WTC11 (cell line): ENCODE measurements around the gene PTBP2.

Experiments used
- CBFB ChIP-seq: sonication (generic); formaldehyde crosslinking; IDR thresholded peaks from 2 replicates; pipeline ENCODE4 v1.8.1; 2022; ENCODE audit warnings: mild to moderate bottlenecking, low read depth, missing genetic modification reagents
- USF2 ChIP-seq: sonication (generic); formaldehyde crosslinking; IDR thresholded peaks from 2 replicates; pipeline ENCODE4 v1.8.1; 2023; ENCODE audit warnings: mild to moderate bottlenecking, missing genetic modification reagents, moderate library complexity
- ZNF416 ChIP-seq: fragments of 250-450 bp; sonication (Bioruptor Pico); IDR thresholded peaks from 2 replicates; pipeline ENCODE4 v1.9.0; 2021; ENCODE audit warnings: mild to moderate bottlenecking, inconsistent platforms
- TF ChIP-seq, protein P1 (sequence below): fragments of 200-600 bp; IDR thresholded peaks from 2 replicates; pipeline ENCODE4 v1.8.0; 2022; ENCODE audit warnings: antibody characterized with exemption

- TF ChIP-seq, protein P1, sequence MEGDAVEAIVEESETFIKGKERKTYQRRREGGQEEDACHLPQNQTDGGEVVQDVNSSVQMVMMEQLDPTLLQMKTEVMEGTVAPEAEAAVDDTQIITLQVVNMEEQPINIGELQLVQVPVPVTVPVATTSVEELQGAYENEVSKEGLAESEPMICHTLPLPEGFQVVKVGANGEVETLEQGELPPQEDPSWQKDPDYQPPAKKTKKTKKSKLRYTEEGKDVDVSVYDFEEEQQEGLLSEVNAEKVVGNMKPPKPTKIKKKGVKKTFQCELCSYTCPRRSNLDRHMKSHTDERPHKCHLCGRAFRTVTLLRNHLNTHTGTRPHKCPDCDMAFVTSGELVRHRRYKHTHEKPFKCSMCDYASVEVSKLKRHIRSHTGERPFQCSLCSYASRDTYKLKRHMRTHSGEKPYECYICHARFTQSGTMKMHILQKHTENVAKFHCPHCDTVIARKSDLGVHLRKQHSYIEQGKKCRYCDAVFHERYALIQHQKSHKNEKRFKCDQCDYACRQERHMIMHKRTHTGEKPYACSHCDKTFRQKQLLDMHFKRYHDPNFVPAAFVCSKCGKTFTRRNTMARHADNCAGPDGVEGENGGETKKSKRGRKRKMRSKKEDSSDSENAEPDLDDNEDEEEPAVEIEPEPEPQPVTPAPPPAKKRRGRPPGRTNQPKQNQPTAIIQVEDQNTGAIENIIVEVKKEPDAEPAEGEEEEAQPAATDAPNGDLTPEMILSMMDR = no peak
- TF ChIP-seq USF2 (CRISPR knock-in tag) = no peak
- TF ChIP-seq CBFB (CRISPR knock-in tag) = no peak
- TF ChIP-seq ZNF416 (CRISPR knock-in tag) = no peak
Observed at GRCh38 chr1:96790599-96790998, 69.0 kb downstream of the PTBP2 start.
